Measurements from ENCODE around the gene RPS6KB2. TPM values are rescaled to one million over a fixed set of nuclear protein-coding genes. Genes with fewer than 3 reads are reported as not detected.

Gene RPS6KB2
- total and polyA plus RNA-seq, 2 experiments from 2014 or later: 65.0 to 105 TPM

GRCh38 chr11:67448220-67448609, 19.9 kb downstream of the RPS6KB2 start:
- TF ChIP-seq EZH2 (IDR thresholded peaks at IDR 0.05; ENCODE audit: borderline replicate concordance) (no peak), EZH2phosphoT487 (IDR thresholded peaks at IDR 0.05; ENCODE audit: low read depth, severe bottlenecking, unreplicated experiment) (no peak), CTCF (IDR thresholded peaks at IDR 0.05; ENCODE audit: poor library complexity) (no peak)
- Histone ChIP-seq H3K4me3 (no peak overlapping the region), H4K20me1 (ENCODE audit: insufficient read depth, poor library complexity, severe bottlenecking) (no peaks in the 10 kb centered on the region), H3K4me1 (ENCODE audit: insufficient read depth) (peaks cover 10% of the 10 kb centered on the region), H3K9me3 (ENCODE audit: low read depth) (no peaks in the 10 kb centered on the region), H3K79me2 (peaks cover 6% of the 10 kb centered on the region), H3K27me3 (no peaks in the 10 kb centered on the region), H3K4me2 (no peak overlapping the region), H3K27ac (no peak overlapping the region), H3K36me3 (replicated peaks; ENCODE audit: insufficient read depth, low read depth) (no peaks in the 10 kb centered on the region), H3K9me2 (replicated peaks; ENCODE audit: insufficient read depth) (no peaks in the 10 kb centered on the region), H2AFZ (no peak overlapping the region)
- DNase-seq (ENCODE audit: low spot score): no peak
- WGBS (ENCODE audit: low lambda C conversion rate, missing lambda C conversion rate): 97% methylated on average over 7 of the region's 7 CpGs

GRCh38 chr11:67449116-67449844, 21.0 kb downstream of the RPS6KB2 start:
- Histone ChIP-seq H2AFZ (no peak overlapping the region), H3K4me2 (no peak overlapping the region), H3K4me3 (no peak overlapping the region), H3K4me1 (ENCODE audit: insufficient read depth) (peaks cover 6% of the 10 kb centered on the region), H3K9me3 (ENCODE audit: low read depth) (no peaks in the 10 kb centered on the region), H3K27me3 (no peaks in the 10 kb centered on the region), H3K27ac (no peak overlapping the region), H3K36me3 (replicated peaks; ENCODE audit: insufficient read depth, low read depth) (no peaks in the 10 kb centered on the region), H3K79me2 (peaks cover 5% of the 10 kb centered on the region), H3K9me2 (replicated peaks; ENCODE audit: insufficient read depth) (no peaks in the 10 kb centered on the region), H4K20me1 (ENCODE audit: insufficient read depth, poor library complexity, severe bottlenecking) (no peaks in the 10 kb centered on the region)
- TF ChIP-seq EZH2phosphoT487 (IDR thresholded peaks at IDR 0.05; ENCODE audit: low read depth, severe bottlenecking, unreplicated experiment): no peak
- WGBS (ENCODE audit: low lambda C conversion rate, missing lambda C conversion rate): 84% methylated on average over 9 of the region's 9 CpGs
- no peak for DNase-seq (ENCODE audit: low spot score)

GRCh38 chr11:67450796-67451657, 22.7 kb downstream of the RPS6KB2 start:
- H3K27me3 ChIP-seq: no peaks in the 10 kb centered on the region

More at GRCh38 chr11:67450796-67451657, 22.7 kb downstream of the RPS6KB2 start:
- TF ChIP-seq EZH2 (IDR thresholded peaks at IDR 0.05; ENCODE audit: borderline replicate concordance) (no peak), CTCF (IDR thresholded peaks at IDR 0.05; ENCODE audit: poor library complexity) (no peak), EZH2phosphoT487 (IDR thresholded peaks at IDR 0.05; ENCODE audit: low read depth, severe bottlenecking, unreplicated experiment) (no peak)
- Histone ChIP-seq H3K4me1 (ENCODE audit: insufficient read depth) (no peaks in the 10 kb centered on the region), H3K9me2 (replicated peaks; ENCODE audit: insufficient read depth) (no peaks in the 10 kb centered on the region), H2AFZ (no peak overlapping the region), H4K20me1 (ENCODE audit: insufficient read depth, poor library complexity, severe bottlenecking) (no peaks in the 10 kb centered on the region), H3K36me3 (replicated peaks; ENCODE audit: insufficient read depth, low read depth) (no peaks in the 10 kb centered on the region), H3K4me3 (no peak overlapping the region), H3K79me2 (no peaks in the 10 kb centered on the region), H3K9me3 (ENCODE audit: low read depth) (no peaks in the 10 kb centered on the region), H3K27ac (no peak overlapping the region), H3K4me2 (no peak overlapping the region)
- 87% methylated on average over 23 of the region's 25 CpGs for WGBS (ENCODE audit: low lambda C conversion rate, missing lambda C conversion rate)
- DNase-seq (ENCODE audit: low spot score): no peak
